Common myeloid progenitor, CD34-positive (primary cell): Measurements from ENCODE around the gene PLEKHM2.

Experiments
- CTCF ChIA-PET: fragments of 350-600 bp; sonication (Branson Sonifier 250); formaldehyde crosslinking; loops from one replicate; lab custom pipeline; 2021; ENCODE audit warnings: antibody characterized with exemption; lab: Charles Lee
- POLR2A ChIA-PET: fragments of 350-600 bp; sonication (Branson Sonifier 250); formaldehyde crosslinking; loops from one replicate; lab custom pipeline; 2021; ENCODE audit warnings: antibody characterized with exemption; lab: Charles Lee
- DNase-seq, 3 donors: peaks; one replicate each; pipeline versions ENCODE4 v3.0.0 to v3.0.0-alpha.2; 2013
- H3K27ac ChIP-seq, 2 experiments: 1 replicate in 1 of 2; 2 replicates in 1 of 2; pipeline ENCODE4 v1.7.0; 2013; ENCODE audit warnings: inconsistent platforms in 2 of 2, low read length in 2 of 2, mild to moderate bottlenecking in 2 of 2, low read depth in 1 of 2, moderate library complexity in 1 of 2; ENCODE audit not compliant: severe bottlenecking in 2 of 2, insufficient read depth in 1 of 2, poor library complexity in 1 of 2
- H3K27me3 ChIP-seq, 5 experiments: replicated peaks in 2 of 5; 1 replicate in 3 of 5; 2 replicates in 2 of 5; pipeline versions ENCODE4 v1.6.1 to v1.7.0; 2013; ENCODE audit warnings: low read length in 4 of 5, mild to moderate bottlenecking in 2 of 5, moderate library complexity in 2 of 5, inconsistent platforms in 1 of 5; ENCODE audit not compliant: insufficient read depth in 5 of 5, control insufficient read depth in 4 of 5
- H3K36me3 ChIP-seq, 4 experiments: 1 replicate in 2 of 4; 2 replicates in 2 of 4; pipeline versions ENCODE4 v1.6.1 to v1.7.0; 2013; ENCODE audit warnings: low read length in 3 of 4, control low read depth in 1 of 4, mild to moderate bottlenecking in 1 of 4; ENCODE audit not compliant: control insufficient read depth in 4 of 4, insufficient read depth in 4 of 4
- H3K4me1 ChIP-seq, 4 experiments: 1 replicate in 3 of 4; 2 replicates in 1 of 4; pipeline versions ENCODE4 v1.6.1 to v1.7.1; 2013; ENCODE audit warnings: low read length in 3 of 4, mild to moderate bottlenecking in 3 of 4, control low read depth in 1 of 4, inconsistent platforms in 1 of 4, moderate library complexity in 1 of 4; ENCODE audit not compliant: control insufficient read depth in 4 of 4, insufficient read depth in 4 of 4; ENCODE audit errors: control extremely low read depth in 1 of 4
- H3K4me3 ChIP-seq, 7 experiments: 1 replicate in 4 of 7; 2 replicates in 3 of 7; pipeline versions ENCODE4 v1.5.1 to v1.7.0; 2013; ENCODE audit warnings: mild to moderate bottlenecking in 7 of 7, low read length in 6 of 7, moderate library complexity in 6 of 7, inconsistent platforms in 2 of 7, low read depth in 2 of 7, control low read depth in 1 of 7; ENCODE audit not compliant: insufficient read depth in 4 of 7, control insufficient read depth in 1 of 7; ENCODE audit errors: extremely low read depth in 1 of 7
- H3K9me3 ChIP-seq, 5 experiments: 1 replicate in 4 of 5; 2 replicates in 1 of 5; pipeline versions ENCODE4 v1.6.1 to v1.7.1; 2013; ENCODE audit warnings: low read length in 4 of 5, mild to moderate bottlenecking in 2 of 5, inconsistent platforms in 1 of 5, low read depth in 1 of 5, moderate library complexity in 1 of 5; ENCODE audit not compliant: control insufficient read depth in 4 of 5, insufficient read depth in 2 of 5; ENCODE audit errors: control extremely low read depth in 1 of 5
- WGBS: methylation state at CpG from one replicate; pipeline ENCODE4 v1.1.5; 2013; ENCODE audit not compliant: insufficient coverage; 5-methylcytosine and 5-hydroxymethylcytosine counted together

Gene PLEKHM2

DNA sequence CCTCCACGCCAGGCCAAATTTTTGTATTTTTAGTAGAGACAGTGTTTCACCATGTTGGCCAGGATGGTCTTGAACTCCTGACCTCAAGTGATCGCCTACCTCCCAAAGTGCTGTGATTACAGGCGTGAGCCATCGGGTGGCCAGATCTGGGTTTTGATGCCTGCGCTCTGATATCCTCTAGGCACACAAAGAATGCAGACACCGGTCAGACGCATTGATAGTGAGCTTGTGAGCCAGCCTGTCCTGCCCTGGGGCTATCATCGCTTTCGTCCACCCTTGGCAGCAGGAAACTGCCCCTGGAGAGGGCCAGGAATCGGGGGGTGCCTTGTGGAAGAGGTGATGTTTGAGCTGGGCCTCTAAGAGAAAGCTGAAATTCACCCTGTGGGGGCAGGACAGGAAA, 78.4 kb downstream of the PLEKHM2 start:
- Histone ChIP-seq H3K27me3 (peaks cover 0 to 54% (median 23%) of the 10 kb centered on the region in 5 experiments), H3K4me1 (peaks cover 0 to 10% (median 4%) of the 10 kb centered on the region in 4 experiments), H3K9me3 (no peaks in the 10 kb centered on the region), H3K4me3 (no peak overlapping the region), H3K27ac (no peak overlapping the region), H3K36me3 (no peaks in the 10 kb centered on the region)
- CTCF ChIA-PET: interaction anchor here (1.2 kb wide), 1 partner anchor 9 kb away, joined by 3 read pairs; no protein-coding TSS in a partner anchor
- no peak for DNase-seq
- POLR2A ChIA-PET: no interaction called here
- WGBS: 83% methylated on average over 10 of the region's 10 CpGs

- Histone ChIP-seq H3K27me3 (peaks cover 0 to 39% (median 17%) of the 10 kb centered on the region in 5 experiments), H3K36me3 (no peaks in the 10 kb centered on the region), H3K4me3 (no peak overlapping the region), H3K27ac (no peak overlapping the region), H3K4me1 (peaks cover 0 to 1% (median under 1%) of the 10 kb centered on the region in 4 experiments), H3K9me3 (no peaks in the 10 kb centered on the region)
- 86% methylated on average over 10 of the region's 10 CpGs for WGBS
- POLR2A ChIA-PET: no interaction called here
- no peak for DNase-seq
- CTCF ChIA-PET: no interaction called here
Observed at GRCh38 chr1:15764269-15764764, 80.2 kb downstream of the PLEKHM2 start.

DNA sequence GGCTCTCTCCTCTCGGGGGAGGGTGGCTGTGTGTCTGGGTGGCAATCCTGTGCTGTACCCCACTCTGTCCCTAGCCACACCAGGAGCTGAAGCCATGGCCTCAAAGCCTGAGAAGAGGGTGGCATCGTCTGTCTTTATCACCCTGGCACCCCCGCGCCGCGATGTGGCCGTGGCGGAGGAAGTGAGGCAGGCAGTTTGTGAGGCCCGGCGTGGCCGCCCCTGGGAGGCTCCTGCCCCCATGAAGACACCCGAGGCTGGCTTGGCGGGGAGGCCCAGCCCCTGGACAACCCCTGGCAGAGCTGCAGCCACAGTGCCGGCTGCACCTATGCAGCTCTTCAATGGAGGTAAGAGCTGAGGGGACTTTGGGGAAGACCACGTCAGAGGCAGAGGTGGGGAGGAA, 80.8 kb downstream of the PLEKHM2 start:
- no peak for DNase-seq
- POLR2A ChIA-PET: no interaction called here
- H3K27me3 ChIP-seq: peaks cover 0 to 33% (median 13%) of the 10 kb centered on the region in 5 experiments
- H3K27ac ChIP-seq: no peak overlapping the region
- no peaks in the 10 kb centered on the region for H3K9me3 ChIP-seq
- H3K4me3 ChIP-seq: no peak overlapping the region
- H3K36me3 ChIP-seq: no peaks in the 10 kb centered on the region
- H3K4me1 ChIP-seq: no peaks in the 10 kb centered on the region
- CTCF ChIA-PET: no interaction called here
- 90% methylated on average over 12 of the region's 15 CpGs for WGBS

DNA sequence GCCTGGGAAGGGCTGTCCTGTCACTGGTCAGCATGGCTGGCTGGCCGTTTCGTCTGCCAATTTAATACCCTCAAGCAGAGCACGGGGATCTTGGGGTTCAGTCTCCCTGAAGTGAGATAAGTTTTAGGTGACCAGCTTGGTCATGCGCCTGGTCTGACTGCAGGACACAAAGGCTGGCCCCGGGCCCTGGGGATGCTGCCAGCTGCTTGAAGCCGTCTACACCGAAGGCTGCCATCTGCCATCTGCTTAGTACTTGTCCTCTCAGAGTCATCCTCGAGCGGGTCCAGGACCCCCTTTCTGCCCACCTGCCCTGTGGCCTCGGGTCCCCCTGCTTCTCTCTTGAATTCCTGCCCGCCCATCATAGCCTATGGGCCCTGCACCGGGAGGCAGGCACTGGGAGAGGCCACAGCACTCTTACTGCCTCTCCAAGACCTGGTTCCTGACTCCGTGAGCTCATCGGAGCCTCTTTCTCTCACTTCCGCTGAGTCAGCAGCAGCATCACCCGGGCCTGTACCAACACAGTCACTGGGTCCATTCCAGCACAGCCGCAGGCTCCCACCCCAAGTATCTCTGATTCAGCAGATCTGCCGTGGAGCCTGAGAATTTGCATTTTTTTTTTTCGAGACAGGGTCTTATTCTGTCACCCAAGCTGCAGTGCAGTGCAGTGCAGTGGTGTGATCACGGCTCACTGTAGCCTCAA, 81.5 kb downstream of the PLEKHM2 start:
- no peak overlapping the region for H3K4me3 ChIP-seq
- ChIA-PET CTCF (interaction anchor here (0.6 kb wide), 1 partner anchor 218 kb away, joined by 3 read pairs; no protein-coding TSS in a partner anchor), POLR2A (no interaction called here)
- H3K27ac ChIP-seq: no peak overlapping the region
- H3K4me1 ChIP-seq: no peaks in the 10 kb centered on the region
- 93% methylated on average over 20 of the region's 20 CpGs for WGBS
- H3K27me3 ChIP-seq: peaks cover 0 to 25% (median 10%) of the 10 kb centered on the region in 5 experiments
- DNase-seq: no peak
- H3K9me3 ChIP-seq: no peaks in the 10 kb centered on the region
- no peaks in the 10 kb centered on the region for H3K36me3 ChIP-seq

DNA sequence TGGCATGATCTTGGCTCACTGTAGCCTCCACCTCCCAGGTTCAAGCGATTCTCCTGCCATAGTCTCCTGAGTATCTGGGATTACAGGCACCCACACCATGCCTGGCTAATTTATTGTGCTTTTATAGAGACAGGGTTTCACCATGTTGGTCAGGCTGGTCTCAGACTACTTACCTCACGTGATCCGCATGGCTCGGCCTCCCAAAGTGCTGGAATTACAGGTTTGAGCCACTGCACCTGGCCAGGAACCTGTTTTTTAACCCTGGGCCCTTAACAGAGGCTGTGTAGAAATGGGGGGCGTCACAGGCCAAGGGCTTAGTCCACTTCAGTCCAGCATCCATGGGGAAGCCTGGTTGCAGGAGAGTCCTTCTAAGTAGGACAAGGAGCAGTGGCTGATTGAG, 83.8 kb downstream of the PLEKHM2 start:
- POLR2A ChIA-PET: no interaction called here
- 100% methylated on average over 5 of the region's 5 CpGs for WGBS

DNA sequence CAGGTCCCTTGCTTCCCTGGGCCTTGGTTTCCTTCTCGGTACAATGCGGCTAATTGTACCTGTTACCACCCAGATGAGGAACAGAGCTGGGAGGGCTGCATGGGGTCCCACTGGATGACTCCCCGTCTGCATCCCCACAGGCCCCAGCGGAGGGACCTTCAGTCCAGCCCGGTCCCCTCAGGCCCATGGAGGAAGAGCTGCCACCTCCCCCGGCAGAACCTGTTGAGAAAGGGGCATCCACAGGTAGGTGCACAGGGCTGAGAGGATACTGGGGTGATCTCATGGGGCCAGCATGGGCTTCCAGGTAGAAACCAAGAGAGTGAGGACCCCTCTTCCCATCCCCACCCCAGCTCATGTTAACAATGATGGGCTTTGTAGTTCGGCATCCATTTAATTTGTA, 84.3 kb downstream of the PLEKHM2 start:
- peaks cover 0 to 7% (median 0%) of the 10 kb centered on the region in 5 experiments for H3K27me3 ChIP-seq
- H3K4me3 ChIP-seq: no peak overlapping the region
- no peaks in the 10 kb centered on the region for H3K4me1 ChIP-seq
- no peaks in the 10 kb centered on the region for H3K9me3 ChIP-seq
- H3K36me3 ChIP-seq: no peaks in the 10 kb centered on the region
- CTCF ChIA-PET: no interaction called here
- 100% methylated on average over 6 of the region's 7 CpGs for WGBS
- no peak for DNase-seq
- no peak overlapping the region for H3K27ac ChIP-seq
- POLR2A ChIA-PET: no interaction called here

More for the DNA sequence above, 83.8 kb downstream of the PLEKHM2 start:
- Histone ChIP-seq H3K4me1 (no peaks in the 10 kb centered on the region), H3K36me3 (no peaks in the 10 kb centered on the region), H3K4me3 (no peak overlapping the region), H3K27me3 (peaks cover 0 to 7% (median 0%) of the 10 kb centered on the region in 5 experiments), H3K27ac (no peak overlapping the region), H3K9me3 (no peaks in the 10 kb centered on the region)
- DNase-seq: no peak
- CTCF ChIA-PET: no interaction called here

DNA sequence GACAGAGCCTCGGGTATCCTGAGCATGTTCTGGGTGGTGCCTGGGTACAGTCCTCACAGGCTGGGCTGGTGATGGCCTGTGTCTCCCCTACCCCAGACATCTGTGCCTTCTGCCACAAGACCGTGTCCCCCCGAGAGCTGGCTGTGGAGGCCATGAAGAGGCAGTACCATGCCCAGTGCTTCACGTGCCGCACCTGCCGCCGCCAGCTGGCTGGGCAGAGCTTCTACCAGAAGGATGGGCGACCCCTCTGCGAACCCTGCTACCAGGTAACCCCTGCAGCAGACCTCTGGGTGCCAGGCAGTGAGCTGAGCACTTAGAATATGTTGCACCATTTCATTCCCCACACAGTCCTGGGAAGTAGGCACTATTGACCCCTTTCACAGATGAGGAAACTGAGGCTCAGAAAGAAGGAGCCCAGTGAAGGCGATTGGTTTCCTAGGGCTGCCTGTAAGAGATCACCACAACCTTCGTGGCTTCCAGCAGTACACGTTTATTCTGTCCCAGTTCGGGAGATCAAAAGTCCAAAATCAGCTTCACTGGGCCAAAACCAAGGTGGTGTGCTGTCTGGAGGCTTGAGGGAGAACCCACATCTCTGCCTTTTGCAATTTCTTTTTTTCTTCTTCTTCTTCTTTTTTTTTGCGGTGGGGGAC, 86.3 kb downstream of the PLEKHM2 start:
- peaks cover 0 to 3% (median 0%) of the 10 kb centered on the region in 5 experiments for H3K27me3 ChIP-seq
- CTCF ChIA-PET: no interaction called here

More for the DNA sequence above, 86.3 kb downstream of the PLEKHM2 start:
- Histone ChIP-seq H3K9me3 (no peaks in the 10 kb centered on the region), H3K27ac (no peak overlapping the region), H3K4me3 (no peak overlapping the region), H3K4me1 (no peaks in the 10 kb centered on the region), H3K36me3 (no peaks in the 10 kb centered on the region)
- DNase-seq: no peak
- POLR2A ChIA-PET: no interaction called here
- 96% methylated on average over 14 of the region's 14 CpGs for WGBS
